Keratinocyte (primary cell): ENCODE measurements around the gene TACC2. TPM values are rescaled to one million over a fixed set of nuclear protein-coding genes. Genes with fewer than 3 reads are reported as not detected.

Source experiments
- DNase-seq: peaks from one replicate; pipeline ENCODE4 v3.0.0-alpha.2; 2011; ENCODE audit warnings: low read depth, missing footprints, low spot score
- FAIRE-seq: peaks from 2 replicates; lab custom pipeline; 2011; peaks lifted over from hg19 to GRCh38; lab: Jason Lieb, UNC
- H2AFZ ChIP-seq: 2 replicates; pipeline ENCODE4 v1.6.0; 2012; ENCODE audit warnings: low read length, control low read depth, inconsistent platforms; ENCODE audit not compliant: control insufficient read depth
- H3K27ac ChIP-seq: 2 replicates; pipeline ENCODE4 v1.5.1; 2011; ENCODE audit warnings: low read length; ENCODE audit not compliant: control insufficient read depth, insufficient read depth
- H3K27me3 ChIP-seq: 3 replicates; pipeline ENCODE4 v1.6.0; 2011; ENCODE audit warnings: low read length; ENCODE audit not compliant: control insufficient read depth, insufficient read depth; ENCODE audit errors: extremely low read depth
- H3K36me3 ChIP-seq, 2 experiments: 2 replicates in 1 of 2; 3 replicates in 1 of 2; pipeline ENCODE4 v1.5.1; 2011; ENCODE audit warnings: low read length in 2 of 2, mild to moderate bottlenecking in 1 of 2; ENCODE audit not compliant: control insufficient read depth in 2 of 2, insufficient read depth in 2 of 2; ENCODE audit errors: extremely low read depth in 1 of 2
- H3K4me1 ChIP-seq: 3 replicates; pipeline ENCODE4 v1.5.1; 2011; ENCODE audit warnings: low read length; ENCODE audit not compliant: control insufficient read depth, insufficient read depth; ENCODE audit errors: extremely low read depth
- H3K4me2 ChIP-seq: 3 replicates; pipeline ENCODE4 v1.6.0; 2011; ENCODE audit warnings: low read depth, low read length; ENCODE audit not compliant: control insufficient read depth, insufficient read depth; ENCODE audit errors: extremely low read depth
- H3K4me3 ChIP-seq, 3 experiments: fragments of 200-600 bp in 1 of 3; sonication (generic) in 1 of 3; 2 replicates in 2 of 3; 3 replicates in 1 of 3; pipeline ENCODE4 v1.5.1; 2011 to 2016; ENCODE audit warnings: low read length in 3 of 3, mild to moderate bottlenecking in 3 of 3, control low read depth in 2 of 3, inconsistent platforms in 1 of 3, low read depth in 1 of 3, mixed read lengths in 1 of 3, mixed run types in 1 of 3, moderate library complexity in 1 of 3; ENCODE audit not compliant: control insufficient read depth in 2 of 3, insufficient read depth in 2 of 3; ENCODE audit errors: extremely low read depth in 1 of 3
- H3K79me2 ChIP-seq: 2 replicates; pipeline ENCODE4 v1.6.0; 2012; ENCODE audit warnings: low read length; ENCODE audit not compliant: control insufficient read depth, insufficient read depth
- H3K9ac ChIP-seq: 3 replicates; pipeline ENCODE4 v1.6.0; 2011; ENCODE audit warnings: low read length; ENCODE audit not compliant: control insufficient read depth, insufficient read depth; ENCODE audit errors: extremely low read depth
- H3K9me1 ChIP-seq: 3 replicates; pipeline ENCODE4 v1.6.0; 2011; ENCODE audit warnings: low read length; ENCODE audit not compliant: control insufficient read depth, insufficient read depth; ENCODE audit errors: extremely low read depth
- H3K9me3 ChIP-seq: 2 replicates; pipeline ENCODE4 v1.5.1; 2012; ENCODE audit warnings: low read depth, low read length; ENCODE audit not compliant: control insufficient read depth
- H4K20me1 ChIP-seq: 3 replicates; pipeline ENCODE4 v1.6.0; 2011; ENCODE audit warnings: low read length; ENCODE audit not compliant: control insufficient read depth, insufficient read depth; ENCODE audit errors: extremely low read depth
- CTCF ChIP-seq, 3 experiments: IDR thresholded peaks in 1 of 3; conservative IDR thresholded peaks in 1 of 3; optimal IDR thresholded peaks in 1 of 3; 2 replicates in 2 of 3; 3 replicates in 1 of 3; pipeline versions ENCODE3 to v1.5.1; 2011; ENCODE audit warnings: low read length in 3 of 3, mild to moderate bottlenecking in 3 of 3, moderate library complexity in 2 of 3, control low read depth in 1 of 3, inconsistent platforms in 1 of 3; ENCODE audit not compliant: insufficient read depth in 2 of 3; ENCODE audit errors: extremely low read depth in 1 of 3
- EZH2 ChIP-seq: IDR thresholded peaks from one replicate; pipeline ENCODE4 v1.6.1; 2012; ENCODE audit warnings: inconsistent platforms, mild to moderate bottlenecking, low read length, moderate library complexity
- dilution Hi-C: fragments of 300-500 bp; cut with MboI; formaldehyde crosslinking; loops from one replicate; pipeline ENCODE4 v1.7.0; 2020; ENCODE audit warnings: low sequenced_read_pairs; ENCODE audit not compliant: extremely low pct_ligation_motif_present
- polyA plus RNA-seq, 5 experiments: library from polyadenylated mRNA; depleted of rRNA in 3 of 5; stranded (reverse) in 3 of 5; stranded (forward) in 1 of 5; unstranded in 1 of 5; fragments of >200 nt; gene quantifications; 1 replicate in 1 of 5; 2 replicates in 3 of 5; 3 replicates in 1 of 5; pipeline versions ENCODE4 v1.2.1 to v1.2.3, GENCODE V29; 2011 to 2012; ENCODE audit warnings: missing spikeins in 2 of 5, low read depth in 1 of 5, low replicate concordance in 1 of 5

TACC2 gene
- polyA plus RNA-seq, 1 donor (not counting 4 experiments of a cell fraction or from before 2014, with no cell fraction given) = 12.8 TPM

GRCh38 chr10:122077311-122077875 is 88.4 kb downstream of the TACC2 start:
- FAIRE-seq = no peak

GRCh38 chr10:122078326-122078725 is 89.4 kb downstream of the TACC2 start:
- no peaks in the 10 kb centered on the region for H4K20me1 ChIP-seq
- no peak for TF ChIP-seq CTCF (optimal IDR thresholded peaks at IDR 0.05 in 1 of 3, IDR thresholded peaks at IDR 0.05 in 1 of 3, conservative IDR thresholded peaks at IDR 0.05 in 1 of 3; ENCODE audit: extremely low read depth in 1 of 3, insufficient read depth in 2 of 3, low read length in 3 of 3)
- TF ChIP-seq EZH2 = no peak
- no peak for DNase-seq
- dilution Hi-C loops = no loop called here
- no peak for FAIRE-seq
- no peak overlapping the region for H3K27ac ChIP-seq
- H3K27me3 ChIP-seq = no peaks in the 10 kb centered on the region
- H3K79me2 ChIP-seq = no peaks in the 10 kb centered on the region
- no peaks in the 10 kb centered on the region for H3K9me1 ChIP-seq
- H3K9me3 ChIP-seq = no peaks in the 10 kb centered on the region
- no peaks in the 10 kb centered on the region for H3K36me3 ChIP-seq
- H2AFZ ChIP-seq = no peak overlapping the region
- H3K4me3 ChIP-seq = no peak overlapping the region
- peaks cover 22% of the 10 kb centered on the region for H3K4me1 ChIP-seq
- H3K4me2 ChIP-seq = no peak overlapping the region
- H3K9ac ChIP-seq = no peak overlapping the region

More at GRCh38 chr10:122077311-122077875, 88.4 kb downstream of the TACC2 start:
- no peaks in the 10 kb centered on the region for H4K20me1 ChIP-seq
- H3K9me1 ChIP-seq = no peaks in the 10 kb centered on the region
- H3K27ac ChIP-seq = no peak overlapping the region
- H3K9me3 ChIP-seq = no peaks in the 10 kb centered on the region
- no peaks in the 10 kb centered on the region for H3K79me2 ChIP-seq
- DNase-seq = no peak
- H3K4me2 ChIP-seq = no peak overlapping the region
- TF ChIP-seq CTCF (optimal IDR thresholded peaks at IDR 0.05 in 1 of 3, IDR thresholded peaks at IDR 0.05 in 1 of 3, conservative IDR thresholded peaks at IDR 0.05 in 1 of 3; ENCODE audit: extremely low read depth in 1 of 3, insufficient read depth in 2 of 3, low read length in 3 of 3) = no peak
- no peak for TF ChIP-seq EZH2
- H2AFZ ChIP-seq = no peak overlapping the region
- H3K9ac ChIP-seq = no peak overlapping the region
- H3K4me3 ChIP-seq = no peak overlapping the region
- no peaks in the 10 kb centered on the region for H3K36me3 ChIP-seq
- no peaks in the 10 kb centered on the region for H3K27me3 ChIP-seq
- dilution Hi-C loops = no loop called here
- peaks cover 15% of the 10 kb centered on the region for H3K4me1 ChIP-seq
